GM04503 (cell line): Measurements from ENCODE around the gene TCF7L1.
"Not testable (repeated sequence)": the region's sequence is repeated elsewhere in the genome, so short reads cannot be mapped to it uniquely, and the experiment has no call there.

Experiments
- DNase-seq: peaks from one replicate; pipeline ENCODE4 v3.0.0-alpha.2; 2012; ENCODE audit warnings: low read depth

TCF7L1 gene

GRCh38 chr2:85184231-85184630, 51.0 kb downstream of the TCF7L1 start:
- DNase-seq, result no peak

DNA sequence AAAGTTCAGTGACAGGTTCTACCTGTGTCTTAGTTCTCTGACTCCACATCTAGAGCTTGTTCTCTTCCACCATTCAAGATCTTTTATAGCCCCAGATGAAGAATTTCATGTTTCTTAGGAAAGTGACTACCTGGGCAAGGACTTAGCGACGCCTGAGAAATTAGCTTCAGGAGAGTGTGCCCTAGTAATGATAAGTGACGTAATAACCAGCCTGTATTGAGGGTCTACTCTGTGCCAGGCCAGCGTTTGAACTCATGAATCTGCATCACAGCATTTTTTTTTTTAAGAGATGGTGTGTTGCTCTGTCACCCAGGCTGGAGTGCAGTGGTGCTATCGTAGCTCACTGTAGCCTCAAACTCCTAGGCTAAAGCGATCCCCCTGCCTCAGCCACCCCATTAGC, 51.8 kb downstream of the TCF7L1 start:
- DNase-seq, result no peak

DNA sequence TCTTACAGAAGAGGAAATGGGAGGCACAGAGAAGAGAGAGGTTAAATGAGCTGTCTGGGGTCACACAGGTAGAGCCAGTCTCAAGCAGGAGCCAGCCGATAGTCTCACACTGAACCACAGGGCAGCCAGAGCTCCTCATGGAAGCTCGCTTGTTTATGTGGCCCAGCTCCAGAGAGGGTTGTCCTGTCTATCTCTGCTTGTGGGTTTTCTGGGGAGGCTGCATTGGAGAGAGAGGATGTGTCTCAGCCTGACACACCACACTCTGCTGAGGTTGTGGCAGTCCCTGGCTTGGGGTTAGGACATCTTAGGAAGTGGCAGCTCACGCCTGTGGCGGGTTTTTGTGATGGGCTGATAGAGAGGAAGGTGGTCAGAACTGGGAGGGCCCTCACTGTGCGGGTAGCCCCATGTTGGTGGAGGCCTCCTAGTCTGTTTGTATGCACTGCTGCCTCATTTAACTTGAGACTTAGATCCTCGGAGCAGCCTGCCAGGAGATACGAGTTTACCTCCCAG, 52.3 kb downstream of the TCF7L1 start:
- no peak for DNase-seq

DNA sequence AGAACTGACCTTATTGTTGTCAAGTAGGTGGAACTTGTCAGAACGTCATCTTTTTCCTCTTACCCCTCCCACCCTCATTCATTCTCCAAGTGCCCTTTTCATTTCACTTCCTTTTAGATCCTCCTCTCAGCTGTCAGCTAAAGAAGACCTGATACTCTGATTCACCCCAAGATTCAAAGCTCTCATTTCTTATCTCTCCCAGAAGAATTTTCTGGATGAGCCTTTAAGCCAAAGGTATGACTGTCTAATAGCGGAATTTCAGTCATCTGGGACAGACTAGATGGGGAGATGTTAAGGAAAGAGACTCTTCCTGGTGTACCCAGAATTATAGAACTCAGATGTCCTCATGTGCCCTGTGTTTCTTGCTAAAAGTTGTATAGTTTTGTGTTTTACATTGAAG, 53.9 kb downstream of the TCF7L1 start:
- DNase-seq, result no peak

DNA sequence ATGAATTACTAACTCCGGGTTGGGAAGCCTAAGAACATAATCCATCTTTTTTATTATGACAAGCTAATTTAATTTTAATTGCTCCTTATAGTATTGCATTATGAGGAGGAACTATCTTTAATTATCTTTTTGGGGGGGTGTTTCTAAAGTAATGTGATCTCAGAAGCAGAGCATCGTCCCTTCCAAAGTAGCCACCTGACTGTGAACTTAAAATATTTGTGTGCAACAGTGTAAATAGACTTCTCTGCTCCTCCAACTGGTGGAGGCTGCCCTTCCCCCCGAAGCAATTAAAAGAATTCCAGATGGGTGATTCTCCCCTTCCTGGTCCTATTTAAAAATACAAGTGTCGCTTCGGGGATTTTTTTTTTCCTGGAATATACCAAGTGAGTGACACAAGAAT, 55.7 kb downstream of the TCF7L1 start:
- no peak for DNase-seq

DNA sequence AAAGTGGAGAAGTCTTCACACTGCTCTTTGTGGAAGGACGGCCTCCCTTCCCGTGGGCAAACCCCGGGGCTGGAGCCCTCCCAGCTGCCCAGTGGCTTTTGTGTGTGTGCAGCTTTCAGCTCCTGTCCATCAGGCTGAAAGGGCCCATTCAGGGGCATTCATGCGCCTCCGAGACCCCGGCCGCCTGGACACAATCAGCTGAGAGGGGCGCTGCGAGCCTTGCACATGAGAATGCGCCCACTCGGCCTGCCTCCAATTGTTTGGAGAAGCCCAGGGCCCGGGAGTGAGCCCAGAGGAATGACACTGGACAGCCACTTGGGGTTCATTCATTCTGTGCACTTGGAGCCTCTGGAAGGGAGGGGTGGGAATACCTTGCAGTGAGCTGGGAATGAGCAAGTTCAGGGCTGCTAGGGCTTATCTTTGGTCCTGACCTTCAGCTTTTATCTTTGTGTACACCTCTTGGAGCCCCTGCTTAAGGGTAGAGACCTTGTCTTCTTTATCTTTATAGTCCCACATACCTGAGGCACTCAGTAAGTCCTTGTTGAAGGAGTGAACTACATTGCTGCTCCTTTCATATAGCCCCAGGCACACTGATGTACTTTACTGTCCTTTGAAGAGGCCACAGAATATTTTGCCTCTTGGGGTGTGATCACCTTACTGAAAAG, 56.5 kb downstream of the TCF7L1 start:
- DNase-seq, result no peak

DNA sequence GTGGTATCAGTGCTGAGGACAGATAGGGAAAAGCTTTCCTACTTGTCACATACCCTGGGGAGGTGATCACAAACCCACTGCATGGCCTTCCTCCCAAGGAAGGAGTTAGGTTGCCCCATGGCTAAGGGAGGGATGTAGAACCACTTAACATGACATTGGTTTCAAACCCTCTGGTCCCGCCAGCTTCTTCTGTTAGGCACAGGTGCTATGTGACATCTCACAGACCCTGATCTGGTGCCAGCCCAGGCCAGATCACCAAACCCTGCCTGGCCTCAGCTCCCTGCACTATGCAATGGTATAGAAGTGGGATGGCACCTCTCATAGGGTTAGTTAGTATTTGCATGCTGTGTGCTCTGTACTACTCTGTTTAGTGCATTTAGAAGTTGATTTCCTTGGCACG, 58.0 kb downstream of the TCF7L1 start:
- no peak for DNase-seq

DNA sequence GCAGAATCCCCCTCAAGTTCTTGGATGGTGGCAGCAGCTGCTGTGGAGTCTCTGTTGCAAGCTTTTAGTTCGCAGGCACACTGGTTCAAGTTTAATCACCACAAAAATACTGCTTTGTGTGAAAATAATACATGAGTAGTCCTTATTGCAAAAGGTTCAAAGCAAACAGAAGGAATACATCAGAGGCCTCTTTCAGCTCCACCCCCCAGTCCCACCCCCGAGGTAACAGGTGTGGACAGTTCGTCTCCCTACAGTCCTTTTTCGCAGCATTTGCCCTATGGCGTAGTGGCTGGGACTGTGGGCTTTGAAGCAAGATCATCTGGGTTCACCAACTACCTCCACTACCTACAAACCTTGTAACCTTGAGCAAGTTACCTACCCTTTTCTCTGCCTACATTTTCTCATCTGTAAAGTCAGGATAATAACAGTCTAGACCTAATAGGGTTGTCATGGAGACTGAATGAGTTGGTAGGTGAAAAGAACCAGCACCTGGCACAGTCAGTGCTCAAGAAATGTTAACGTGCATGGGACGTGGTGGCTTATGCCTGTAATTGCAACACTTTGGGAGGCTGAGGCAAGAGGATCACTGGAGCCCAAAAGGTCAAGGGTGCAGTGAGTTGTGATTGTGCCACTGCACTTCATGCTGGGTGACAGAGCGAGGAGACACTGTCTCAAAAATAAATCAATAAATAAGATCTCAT, 61.7 kb downstream of the TCF7L1 start:
- DNase-seq, result no peak

DNA sequence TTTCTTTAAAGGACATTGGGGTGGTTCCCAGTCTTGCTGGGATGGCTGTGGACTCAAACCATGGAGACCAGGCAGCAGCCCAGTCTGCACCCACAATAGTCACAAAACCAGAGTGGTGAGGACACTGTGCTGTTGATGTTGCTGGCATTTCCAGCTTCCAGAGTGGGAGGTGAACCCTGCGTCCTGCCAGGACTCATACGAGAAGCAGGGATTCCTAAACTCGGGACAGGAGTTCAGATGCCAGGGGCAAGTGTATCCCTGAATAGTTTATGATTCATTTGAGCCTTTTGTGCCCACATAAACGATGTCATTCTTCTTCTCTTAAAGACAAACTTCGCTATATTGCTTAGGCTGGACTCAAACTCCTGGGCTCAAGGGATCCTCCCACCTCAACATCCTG, 62.8 kb downstream of the TCF7L1 start:
- DNase-seq, result no peak

DNA sequence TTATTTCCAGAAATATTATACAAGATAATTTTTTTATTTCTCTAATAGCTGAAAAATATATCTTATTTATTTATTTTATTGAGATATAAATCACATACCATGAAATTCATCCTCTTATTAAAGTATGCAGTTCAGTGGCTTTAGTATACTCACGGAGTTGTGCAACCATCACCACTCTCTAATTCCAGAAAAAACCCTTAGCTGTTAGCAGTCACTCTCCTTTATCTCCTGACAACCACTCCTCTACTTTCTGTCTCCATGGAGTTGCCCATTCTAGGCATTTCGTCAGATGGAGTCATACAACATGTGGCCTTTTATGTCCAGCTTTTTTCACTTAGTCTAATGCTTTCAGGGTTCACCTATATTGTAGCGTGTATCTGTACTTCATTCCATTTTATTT, 66.5 kb downstream of the TCF7L1 start:
- DNase-seq, result peak; percentile 40

- DNase-seq, result no peak
These were observed 76.7 kb downstream of the TCF7L1 start for GRCh38 chr2:85209887-85210286.

- no peak for DNase-seq
These were observed 77.3 kb downstream of the TCF7L1 start for GRCh38 chr2:85210511-85210910.

GRCh38 chr2:85211606-85212005, 78.4 kb downstream of the TCF7L1 start:
- not testable (repeated sequence) for DNase-seq

DNA sequence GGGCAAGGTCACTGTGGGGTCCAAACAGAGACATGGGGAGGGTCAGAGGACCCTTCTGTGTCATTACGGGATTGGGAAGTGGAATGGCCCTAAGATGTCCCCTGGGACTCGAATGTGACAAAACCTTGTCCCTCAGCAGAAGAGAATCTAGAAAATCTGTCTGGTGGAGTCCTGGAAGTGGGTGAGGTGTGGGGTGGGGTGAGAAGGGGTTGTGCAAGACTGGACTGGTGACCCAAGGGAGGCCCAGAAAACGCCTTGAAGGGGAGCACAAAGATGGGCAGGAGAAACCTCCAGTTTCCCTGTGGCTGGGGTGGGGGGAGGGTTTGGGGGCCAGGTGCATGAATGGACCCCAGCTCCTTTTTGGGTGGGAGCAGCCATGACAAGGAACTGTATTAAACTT, 79.6 kb downstream of the TCF7L1 start:
- no peak for DNase-seq

DNA sequence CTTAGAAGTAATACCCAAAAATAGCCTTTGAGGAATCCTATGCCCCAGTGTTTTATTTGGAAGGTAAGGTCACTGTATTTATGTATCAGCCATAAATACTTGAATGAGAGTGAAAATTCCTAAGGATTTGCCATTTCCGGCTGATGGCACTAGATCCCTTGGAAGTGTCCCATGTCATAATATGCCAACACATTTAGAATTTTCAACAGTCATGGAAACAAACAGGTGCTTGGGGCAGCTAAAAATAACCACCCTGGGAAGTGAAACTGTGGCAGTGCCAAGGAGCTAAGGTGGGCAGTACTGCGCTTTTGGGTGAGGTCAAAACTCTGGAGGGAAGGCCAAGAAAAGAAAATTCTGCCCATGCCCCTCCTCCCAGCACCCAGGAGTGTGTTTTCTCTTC, 80.2 kb downstream of the TCF7L1 start:
- DNase-seq, result no peak

DNA sequence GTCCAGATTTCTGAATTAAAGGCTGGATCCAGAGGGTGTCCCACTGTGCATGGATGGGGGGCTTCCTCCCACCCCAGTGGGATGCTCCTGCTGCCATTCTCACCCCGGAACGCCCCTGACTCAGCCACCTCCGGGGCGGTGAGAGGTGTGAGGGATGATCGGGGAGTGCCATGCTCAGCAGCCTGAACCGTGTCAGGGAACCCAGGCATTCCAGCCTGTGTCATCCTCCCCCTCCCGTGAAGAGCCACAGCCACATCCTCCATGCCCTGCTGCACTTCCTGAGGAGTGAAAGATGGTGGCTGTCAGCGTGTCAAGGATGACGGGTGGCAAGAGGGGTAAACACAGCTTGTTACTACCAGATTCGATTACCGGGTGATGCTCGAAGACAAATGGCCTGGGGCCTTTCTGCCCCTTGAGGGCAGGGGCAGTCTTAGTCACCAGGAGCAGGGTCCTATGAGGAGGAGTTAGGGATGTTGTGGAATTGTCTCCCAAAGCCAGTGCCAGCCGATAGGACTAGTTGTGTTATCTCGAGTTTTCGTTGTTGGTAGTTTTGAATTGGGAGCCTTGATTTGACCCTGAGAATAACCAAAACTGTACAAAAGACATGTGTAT, 80.8 kb downstream of the TCF7L1 start:
- no peak for DNase-seq

- DNase-seq, result no peak
These were observed 81.9 kb downstream of the TCF7L1 start for GRCh38 chr2:85215081-85215447.

GRCh38 chr2:85215448-85216401, 82.5 kb downstream of the TCF7L1 start:
- peak; percentile 89 for DNase-seq

DNA sequence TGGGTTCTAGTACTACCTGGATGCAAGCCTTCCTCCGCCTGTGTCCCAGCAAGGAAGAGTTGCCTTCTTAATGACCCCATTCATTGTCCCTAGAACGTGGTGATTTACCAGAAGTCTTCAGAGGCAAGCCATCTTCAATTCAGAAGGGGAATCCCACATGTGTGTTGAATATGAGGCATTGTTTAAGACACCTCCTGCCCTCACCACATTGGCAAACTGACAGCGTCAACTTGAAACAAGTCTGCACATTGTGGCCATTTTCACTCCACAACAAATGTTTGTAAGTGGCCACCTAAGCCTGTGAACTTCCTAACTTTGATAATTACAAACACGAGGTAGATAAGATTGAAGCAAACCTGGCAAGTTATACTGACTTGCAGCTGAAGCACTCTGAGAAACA, 83.7 kb downstream of the TCF7L1 start:
- no peak for DNase-seq

DNA sequence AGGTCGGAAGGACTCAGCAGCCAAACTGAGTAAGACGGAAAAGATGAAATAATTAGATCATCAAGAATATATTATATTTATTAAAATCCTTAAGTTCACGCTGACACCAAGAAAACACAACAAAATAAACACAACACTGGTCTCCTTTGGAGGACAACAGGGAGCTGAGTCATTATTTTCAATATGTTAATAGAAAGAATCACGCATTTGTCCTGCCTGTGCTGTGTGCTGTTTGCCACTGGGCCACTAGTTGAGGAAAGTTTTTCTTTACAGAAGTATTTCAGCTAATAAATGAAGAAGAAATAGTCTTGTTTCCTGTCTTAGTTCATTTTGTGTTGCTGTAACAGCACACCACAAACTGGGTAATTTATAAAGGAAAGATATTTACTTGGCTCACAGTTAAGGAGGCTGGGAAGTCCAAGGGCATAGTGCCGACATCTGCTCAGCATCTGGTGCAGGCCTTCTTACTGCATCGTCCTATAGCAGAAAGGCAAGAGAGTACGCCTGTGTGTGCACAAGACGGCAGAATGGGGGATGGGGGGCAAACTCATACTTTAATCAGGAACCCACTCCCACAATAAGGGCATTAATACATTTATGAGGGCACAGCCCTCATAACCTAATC, 88.0 kb downstream of the TCF7L1 start:
- DNase-seq, result peak; percentile 54

- DNase-seq, result no peak
These were observed 89.6 kb downstream of the TCF7L1 start for GRCh38 chr2:85222792-85223191.

DNA sequence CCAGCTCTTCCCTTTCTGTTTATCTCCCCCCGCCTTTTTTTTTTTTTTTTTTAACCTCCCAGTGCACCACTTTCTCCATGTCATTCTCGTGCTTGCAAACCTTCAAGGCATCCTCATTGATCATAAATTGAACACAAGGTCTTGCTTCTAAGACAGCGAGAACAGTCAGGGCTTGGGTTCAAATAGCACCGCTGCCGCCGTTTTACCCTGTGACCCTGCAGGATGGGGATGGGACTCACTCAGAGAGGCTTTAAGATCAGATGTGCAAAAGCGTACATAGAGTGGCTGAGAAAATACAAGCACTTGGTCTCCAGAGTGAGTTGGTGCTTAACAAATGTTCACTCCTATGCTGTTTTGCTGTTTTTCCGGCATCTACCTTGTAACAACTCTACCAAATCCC, 93.6 kb downstream of the TCF7L1 start:
- DNase-seq, result no peak
